Body of pancreas (tissue), 4 donors: ENCODE data around the gene GFI1.

Experiments
- POLR2A ChIP-seq, 3 donors: fragments of 450-650 bp; IDR thresholded peaks; one replicate each; pipeline ENCODE4 v1.6.1; 2016; ENCODE audit warnings: antibody characterized with exemption in 3 of 3, mild to moderate bottlenecking in 2 of 3
- TF ChIP-seq, protein P1 (sequence below), 7 experiments: fragments of 450-650 bp in 4 of 7; fragments of 200-600 bp in 3 of 7; sonication (generic) in 3 of 7; IDR thresholded peaks; one replicate each; pipeline ENCODE4 v1.5.1; 2016 to 2019; ENCODE audit warnings: antibody characterized with exemption in 7 of 7

GRCh38 chr1:92504291-92505014, 17.7 kb upstream of the GFI1 start:
- TF ChIP-seq, protein P1, sequence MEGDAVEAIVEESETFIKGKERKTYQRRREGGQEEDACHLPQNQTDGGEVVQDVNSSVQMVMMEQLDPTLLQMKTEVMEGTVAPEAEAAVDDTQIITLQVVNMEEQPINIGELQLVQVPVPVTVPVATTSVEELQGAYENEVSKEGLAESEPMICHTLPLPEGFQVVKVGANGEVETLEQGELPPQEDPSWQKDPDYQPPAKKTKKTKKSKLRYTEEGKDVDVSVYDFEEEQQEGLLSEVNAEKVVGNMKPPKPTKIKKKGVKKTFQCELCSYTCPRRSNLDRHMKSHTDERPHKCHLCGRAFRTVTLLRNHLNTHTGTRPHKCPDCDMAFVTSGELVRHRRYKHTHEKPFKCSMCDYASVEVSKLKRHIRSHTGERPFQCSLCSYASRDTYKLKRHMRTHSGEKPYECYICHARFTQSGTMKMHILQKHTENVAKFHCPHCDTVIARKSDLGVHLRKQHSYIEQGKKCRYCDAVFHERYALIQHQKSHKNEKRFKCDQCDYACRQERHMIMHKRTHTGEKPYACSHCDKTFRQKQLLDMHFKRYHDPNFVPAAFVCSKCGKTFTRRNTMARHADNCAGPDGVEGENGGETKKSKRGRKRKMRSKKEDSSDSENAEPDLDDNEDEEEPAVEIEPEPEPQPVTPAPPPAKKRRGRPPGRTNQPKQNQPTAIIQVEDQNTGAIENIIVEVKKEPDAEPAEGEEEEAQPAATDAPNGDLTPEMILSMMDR (IDR thresholded peaks at IDR 0.05) = no peak
- no peak for TF ChIP-seq POLR2A (IDR thresholded peaks at IDR 0.05)
